Measurements from ENCODE around the gene TSHB.

The TSHB gene

DNA sequence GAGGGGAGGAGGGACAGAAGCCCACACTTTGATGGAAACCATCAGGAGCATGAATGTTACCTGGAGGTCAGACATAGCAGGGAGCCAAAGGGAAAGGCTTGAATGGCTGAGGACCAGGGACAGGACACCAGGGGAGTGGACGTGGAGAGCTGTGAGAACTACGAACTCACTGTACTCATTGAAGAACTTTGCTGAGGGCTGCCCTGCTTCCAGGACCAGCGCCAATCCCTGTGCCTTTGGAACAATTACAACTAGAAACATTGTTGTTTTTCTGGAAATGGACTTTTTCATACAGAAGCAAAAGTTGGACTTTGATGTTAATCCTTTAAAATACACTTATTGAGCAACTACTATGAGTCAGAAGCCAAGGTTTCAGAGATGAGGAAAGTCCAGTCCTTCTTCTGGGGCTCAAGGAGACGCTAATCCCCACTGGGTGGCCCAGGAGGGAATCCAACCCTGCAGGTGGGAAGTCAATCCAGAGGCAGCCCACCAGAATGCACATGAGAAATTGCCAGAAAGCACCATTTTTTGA, 46.8 kb downstream of the TSHB start:
- H3K4me1 Mint-ChIP-seq: peaks cover 39% of the 10 kb centered on the region
- H3K9me3 Mint-ChIP-seq: no peaks in the 10 kb centered on the region
- peaks cover 6% of the 10 kb centered on the region for H3K27me3 Mint-ChIP-seq (ENCODE audit: low read depth)
- peak overlapping the region; percentile 2 to 78 (median 56) for H3K27ac Mint-ChIP-seq
- peaks cover 3% of the 10 kb centered on the region for H3K36me3 Mint-ChIP-seq (ENCODE audit: low read depth)
- TF ChIP-seq, protein P1, sequence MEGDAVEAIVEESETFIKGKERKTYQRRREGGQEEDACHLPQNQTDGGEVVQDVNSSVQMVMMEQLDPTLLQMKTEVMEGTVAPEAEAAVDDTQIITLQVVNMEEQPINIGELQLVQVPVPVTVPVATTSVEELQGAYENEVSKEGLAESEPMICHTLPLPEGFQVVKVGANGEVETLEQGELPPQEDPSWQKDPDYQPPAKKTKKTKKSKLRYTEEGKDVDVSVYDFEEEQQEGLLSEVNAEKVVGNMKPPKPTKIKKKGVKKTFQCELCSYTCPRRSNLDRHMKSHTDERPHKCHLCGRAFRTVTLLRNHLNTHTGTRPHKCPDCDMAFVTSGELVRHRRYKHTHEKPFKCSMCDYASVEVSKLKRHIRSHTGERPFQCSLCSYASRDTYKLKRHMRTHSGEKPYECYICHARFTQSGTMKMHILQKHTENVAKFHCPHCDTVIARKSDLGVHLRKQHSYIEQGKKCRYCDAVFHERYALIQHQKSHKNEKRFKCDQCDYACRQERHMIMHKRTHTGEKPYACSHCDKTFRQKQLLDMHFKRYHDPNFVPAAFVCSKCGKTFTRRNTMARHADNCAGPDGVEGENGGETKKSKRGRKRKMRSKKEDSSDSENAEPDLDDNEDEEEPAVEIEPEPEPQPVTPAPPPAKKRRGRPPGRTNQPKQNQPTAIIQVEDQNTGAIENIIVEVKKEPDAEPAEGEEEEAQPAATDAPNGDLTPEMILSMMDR (IDR thresholded peaks at IDR 0.05; ENCODE audit: unreplicated experiment in 3 of 3): no peak
- H3K4me3 Mint-ChIP-seq: no peak overlapping the region

DNA sequence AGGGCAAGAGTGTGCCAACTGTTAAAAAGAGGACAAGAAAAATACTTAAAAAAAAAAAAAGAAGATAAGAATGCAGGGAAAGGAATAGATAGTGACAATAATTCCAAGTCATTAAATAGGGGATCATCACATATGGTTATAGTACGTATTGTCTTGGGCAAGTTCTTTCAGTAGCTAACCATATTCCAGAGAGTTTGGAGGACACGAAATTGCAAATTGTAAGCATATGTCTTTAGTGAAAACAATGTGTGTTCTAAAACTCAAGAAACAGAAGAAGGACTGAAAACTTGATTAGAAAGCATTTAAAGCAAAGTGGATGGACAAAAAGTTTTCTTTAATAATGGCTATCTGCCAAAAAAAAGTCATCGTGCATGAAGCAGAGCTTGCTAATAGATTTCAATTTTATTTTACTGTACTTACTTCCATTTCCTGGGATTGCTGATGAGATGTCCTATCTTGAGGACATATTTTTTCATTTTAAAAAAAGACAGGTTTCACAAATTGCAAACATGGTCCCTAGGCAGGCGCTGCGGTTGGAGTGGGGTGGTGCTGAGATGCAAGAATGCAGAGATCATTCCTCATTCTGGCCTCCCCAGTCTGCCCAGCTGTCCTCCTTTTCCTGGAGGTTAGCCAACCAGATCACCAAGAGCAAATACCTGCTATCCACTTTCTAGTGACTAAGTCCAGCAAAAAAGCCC, 47.8 kb downstream of the TSHB start:
- TF ChIP-seq, protein P1 (IDR thresholded peaks at IDR 0.05; ENCODE audit: unreplicated experiment in 3 of 3): no peak
- Mint-ChIP-seq H3K4me1 (peaks cover 42% of the 10 kb centered on the region), H3K27me3 (ENCODE audit: low read depth) (peaks cover 6% of the 10 kb centered on the region), H3K27ac (peak overlapping the region in 1 of 3 experiments; percentile 82), H3K4me3 (no peak overlapping the region), H3K9me3 (no peaks in the 10 kb centered on the region), H3K36me3 (ENCODE audit: low read depth) (peaks cover 3% of the 10 kb centered on the region)

DNA sequence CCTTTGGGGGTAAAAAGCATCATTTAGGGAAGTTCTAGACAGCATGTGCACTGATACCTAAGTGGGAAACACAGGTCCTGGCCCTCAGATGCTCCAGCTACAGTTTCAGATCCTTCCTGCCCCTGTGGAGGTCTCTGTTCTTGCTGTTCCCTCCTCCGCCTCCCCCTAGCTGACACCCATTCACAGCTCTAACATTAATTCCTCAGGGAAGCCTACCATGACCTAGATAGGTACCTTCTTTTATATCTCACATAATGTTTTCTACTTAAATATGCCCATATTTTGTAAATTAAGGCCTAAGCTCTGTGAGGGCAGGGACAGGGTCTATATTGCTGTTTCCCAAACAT, 48.3 kb downstream of the TSHB start:
- H3K9me3 Mint-ChIP-seq: no peaks in the 10 kb centered on the region
- H3K36me3 Mint-ChIP-seq (ENCODE audit: low read depth): peaks cover 3% of the 10 kb centered on the region
- H3K4me3 Mint-ChIP-seq: no peak overlapping the region
- peaks cover 6% of the 10 kb centered on the region for H3K27me3 Mint-ChIP-seq (ENCODE audit: low read depth)
- peak overlapping the region in 2 of 3 experiments; percentile 10 to 82 for H3K27ac Mint-ChIP-seq
- TF ChIP-seq, protein P1 (IDR thresholded peaks at IDR 0.05; ENCODE audit: unreplicated experiment in 3 of 3): no peak
- peaks cover 42% of the 10 kb centered on the region for H3K4me1 Mint-ChIP-seq

DNA sequence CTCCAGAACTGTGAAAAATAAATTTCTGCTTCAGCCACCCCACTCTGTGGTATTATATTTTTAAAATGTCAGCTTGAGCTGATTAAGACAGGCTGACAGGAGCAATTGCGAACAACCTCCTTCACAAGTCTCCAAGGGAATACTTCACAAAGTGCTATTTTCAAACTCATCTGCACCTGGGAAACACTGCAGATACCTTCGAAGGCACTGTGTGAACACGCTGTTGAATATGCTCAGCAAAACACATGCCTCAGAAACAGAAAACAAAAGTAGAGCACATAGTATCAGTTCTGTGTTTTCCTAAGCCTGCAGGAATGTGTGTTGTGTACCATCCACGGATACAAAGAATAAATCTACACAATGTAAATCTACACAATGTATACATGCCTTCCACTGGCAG, 49.1 kb downstream of the TSHB start:
- H3K27ac Mint-ChIP-seq: peak overlapping the region in 1 of 3 experiments; percentile 82
- H3K9me3 Mint-ChIP-seq: no peaks in the 10 kb centered on the region
- TF ChIP-seq, protein P1 (IDR thresholded peaks at IDR 0.05; ENCODE audit: unreplicated experiment in 3 of 3): no peak
- peaks cover 41% of the 10 kb centered on the region for H3K4me1 Mint-ChIP-seq
- no peak overlapping the region for H3K4me3 Mint-ChIP-seq
- H3K36me3 Mint-ChIP-seq (ENCODE audit: low read depth): peaks cover 3% of the 10 kb centered on the region
- H3K27me3 Mint-ChIP-seq (ENCODE audit: low read depth): peaks cover 6% of the 10 kb centered on the region

DNA sequence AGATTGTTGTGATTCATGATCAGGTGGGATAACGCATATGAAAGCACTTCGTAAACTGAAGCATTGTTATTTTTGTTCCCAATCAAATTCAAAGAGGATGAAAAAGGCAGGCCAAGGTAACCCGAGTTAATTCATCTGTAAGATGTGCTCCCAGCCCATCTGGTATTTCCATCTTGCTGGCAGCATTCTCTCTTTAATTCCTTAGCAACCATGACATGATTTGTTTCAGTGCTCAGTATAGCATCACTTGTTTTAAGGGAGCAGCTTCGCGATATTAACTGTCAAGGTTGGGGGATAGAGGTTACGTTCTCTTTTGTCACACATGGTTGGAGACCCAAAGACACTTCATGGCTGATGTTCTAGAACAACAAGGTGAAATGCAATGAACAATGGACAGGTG, 53.3 kb downstream of the TSHB start:
- H3K9me3 Mint-ChIP-seq: no peaks in the 10 kb centered on the region
- H3K4me3 Mint-ChIP-seq: no peak overlapping the region
- TF ChIP-seq, protein P1 (IDR thresholded peaks at IDR 0.05; ENCODE audit: unreplicated experiment in 3 of 3): no peak
- H3K27ac Mint-ChIP-seq: peak overlapping the region in 2 of 3 experiments; percentile 23 to 30
- no peaks in the 10 kb centered on the region for H3K36me3 Mint-ChIP-seq (ENCODE audit: low read depth)
- H3K4me1 Mint-ChIP-seq: peaks cover 27% of the 10 kb centered on the region
- peaks cover 3% of the 10 kb centered on the region for H3K27me3 Mint-ChIP-seq (ENCODE audit: low read depth)
